ENCODE data around the gene ELAVL1.
"Not testable (repeated sequence)": the region's sequence is repeated elsewhere in the genome, so short reads cannot be mapped to it uniquely, and the experiment has no call there.

The ELAVL1 gene

GRCh38 chr19:7921967-7922835 is 83.2 kb downstream of the ELAVL1 start:
- no peak for DNase-seq (ENCODE audit: low read depth)

GRCh38 chr19:7921302-7921966 is 84.0 kb downstream of the ELAVL1 start:
- DNase-seq (ENCODE audit: low read depth): no peak

GRCh38 chr19:7920519-7921301 is 84.7 kb downstream of the ELAVL1 start:
- peak; percentile 100 for DNase-seq (ENCODE audit: low read depth)

- peak; percentile 92 for DNase-seq (ENCODE audit: low read depth)
Measured at GRCh38 chr19:7919610-7920518, 85.6 kb downstream of the ELAVL1 start, which contains the start of gene SNAPC2. Gene SNAPC2 (plus strand): TSS chr19:7920338. CDS start chr19:7920367, 29 bp downstream.

GRCh38 chr19:7918615-7919421 is 86.6 kb downstream of the ELAVL1 start:
- DNase-seq (ENCODE audit: low read depth): no peak

- DNase-seq (ENCODE audit: low read depth): not testable (repeated sequence)
Measured at GRCh38 chr19:7918062-7918614, 87.3 kb downstream of the ELAVL1 start.

- DNase-seq (ENCODE audit: low read depth): no peak
Measured at GRCh38 chr19:7917267-7918061, 88.0 kb downstream of the ELAVL1 start.

GRCh38 chr19:7916955-7917266 is 88.5 kb downstream of the ELAVL1 start:
- no peak for DNase-seq (ENCODE audit: low read depth)

- DNase-seq (ENCODE audit: low read depth): no peak
Measured at GRCh38 chr19:7916103-7916954, 89.1 kb downstream of the ELAVL1 start.

GRCh38 chr19:7915250-7916102 is 90.0 kb downstream of the ELAVL1 start:
- no peak for DNase-seq (ENCODE audit: low read depth)

- no peak for DNase-seq (ENCODE audit: low read depth)
Measured at GRCh38 chr19:7914598-7915045, 90.8 kb downstream of the ELAVL1 start, which contains the start of gene TGFBR3L. Gene TGFBR3L (plus strand): TSS chr19:7914830.

- DNase-seq (ENCODE audit: low read depth): no peak
Measured at GRCh38 chr19:7914099-7914498, 91.3 kb downstream of the ELAVL1 start.

- no peak for DNase-seq (ENCODE audit: low read depth)
Measured at GRCh38 chr19:7913652-7914051, 91.8 kb downstream of the ELAVL1 start.

GRCh38 chr19:7912697-7913564 is 92.5 kb downstream of the ELAVL1 start:
- no peak for DNase-seq (ENCODE audit: low read depth)

GRCh38 chr19:7912144-7912696 is 93.2 kb downstream of the ELAVL1 start:
- no peak for DNase-seq (ENCODE audit: low read depth)

- DNase-seq (ENCODE audit: low read depth): no peak
Measured at GRCh38 chr19:7911508-7912143, 93.8 kb downstream of the ELAVL1 start.
